ENCODE measurements around the gene SYNRG. TPM values are rescaled to one million over a fixed set of nuclear protein-coding genes. Genes with fewer than 3 reads are reported as not detected.

SYNRG gene, protein sequence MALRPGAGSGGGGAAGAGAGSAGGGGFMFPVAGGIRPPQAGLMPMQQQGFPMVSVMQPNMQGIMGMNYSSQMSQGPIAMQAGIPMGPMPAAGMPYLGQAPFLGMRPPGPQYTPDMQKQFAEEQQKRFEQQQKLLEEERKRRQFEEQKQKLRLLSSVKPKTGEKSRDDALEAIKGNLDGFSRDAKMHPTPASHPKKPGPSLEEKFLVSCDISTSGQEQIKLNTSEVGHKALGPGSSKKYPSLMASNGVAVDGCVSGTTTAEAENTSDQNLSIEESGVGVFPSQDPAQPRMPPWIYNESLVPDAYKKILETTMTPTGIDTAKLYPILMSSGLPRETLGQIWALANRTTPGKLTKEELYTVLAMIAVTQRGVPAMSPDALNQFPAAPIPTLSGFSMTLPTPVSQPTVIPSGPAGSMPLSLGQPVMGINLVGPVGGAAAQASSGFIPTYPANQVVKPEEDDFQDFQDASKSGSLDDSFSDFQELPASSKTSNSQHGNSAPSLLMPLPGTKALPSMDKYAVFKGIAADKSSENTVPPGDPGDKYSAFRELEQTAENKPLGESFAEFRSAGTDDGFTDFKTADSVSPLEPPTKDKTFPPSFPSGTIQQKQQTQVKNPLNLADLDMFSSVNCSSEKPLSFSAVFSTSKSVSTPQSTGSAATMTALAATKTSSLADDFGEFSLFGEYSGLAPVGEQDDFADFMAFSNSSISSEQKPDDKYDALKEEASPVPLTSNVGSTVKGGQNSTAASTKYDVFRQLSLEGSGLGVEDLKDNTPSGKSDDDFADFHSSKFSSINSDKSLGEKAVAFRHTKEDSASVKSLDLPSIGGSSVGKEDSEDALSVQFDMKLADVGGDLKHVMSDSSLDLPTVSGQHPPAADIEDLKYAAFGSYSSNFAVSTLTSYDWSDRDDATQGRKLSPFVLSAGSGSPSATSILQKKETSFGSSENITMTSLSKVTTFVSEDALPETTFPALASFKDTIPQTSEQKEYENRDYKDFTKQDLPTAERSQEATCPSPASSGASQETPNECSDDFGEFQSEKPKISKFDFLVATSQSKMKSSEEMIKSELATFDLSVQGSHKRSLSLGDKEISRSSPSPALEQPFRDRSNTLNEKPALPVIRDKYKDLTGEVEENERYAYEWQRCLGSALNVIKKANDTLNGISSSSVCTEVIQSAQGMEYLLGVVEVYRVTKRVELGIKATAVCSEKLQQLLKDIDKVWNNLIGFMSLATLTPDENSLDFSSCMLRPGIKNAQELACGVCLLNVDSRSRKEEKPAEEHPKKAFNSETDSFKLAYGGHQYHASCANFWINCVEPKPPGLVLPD (N-terminal part only)
- total RNA-seq (2016; rRNA removed; fragmentation: Illumina TruSeq; extraction: Trizol) (8.7 and 15.4 TPM in 2 replicates), polyA plus RNA-seq (2011; rRNA removed) (7.3 and 9.3 TPM in 2 replicates), polyA minus RNA-seq (2011; rRNA and poly(A)+ RNA removed; ENCODE audit: low replicate concordance) (32.6 and 35.9 TPM in 2 replicates), Bru-seq, nascent RNA (percentile 65 among the genes with signal in this experiment), BruChase-seq, experiment 1, labeled RNA remaining after a 6-hour chase (percentile 65 among the genes with signal in this experiment), BruChase-seq, experiment 2, labeled RNA remaining after a 2-hour chase (percentile 67 among the genes with signal in this experiment)
- total RNA-seq (2016; cell fraction: cytosol; rRNA removed; fragmentation: Illumina TruSeq; extraction: Trizol; ENCODE audit: low read depth) = 5.2 and 5.9 TPM in 2 replicates
- 7.4 and 13.5 TPM in 2 replicates for total RNA-seq (2016; cell fraction: insoluble cytoplasmic fraction; rRNA removed; fragmentation: Illumina TruSeq; extraction: Trizol)
- total RNA-seq (2016; cell fraction: membrane; rRNA removed; fragmentation: Illumina TruSeq; extraction: Trizol) = 5.7 and 6.1 TPM in 2 replicates
- total RNA-seq (2016; cell fraction: nucleus; rRNA removed; fragmentation: Illumina TruSeq; extraction: Trizol) = 13.0 and 13.2 TPM in 2 replicates
- polyA plus RNA-seq (2011; cell fraction: cytosol; rRNA removed) = 4.3 and 6.2 TPM in 2 replicates
- polyA plus RNA-seq (2011; cell fraction: nucleus; rRNA removed) = 10.9 and 12.4 TPM in 2 replicates
- 8.9 and 10.7 TPM in 2 replicates for polyA plus RNA-seq (2012)
- polyA plus RNA-seq (2016; cell fraction: cytosol; fragmentation: Illumina TruSeq; extraction: Trizol; ENCODE audit: low read depth) = 0.62 and 0.75 TPM in 2 replicates
- 10.1 and 12.7 TPM in 2 replicates for polyA plus RNA-seq (2016; cell fraction: insoluble cytoplasmic fraction; fragmentation: Illumina TruSeq; extraction: Trizol; ENCODE audit: low read depth)
- 1.2 and 1.5 TPM in 2 replicates for polyA plus RNA-seq (2016; cell fraction: membrane; fragmentation: Illumina TruSeq; extraction: Trizol; ENCODE audit: low read depth)
- 17.1 TPM in 2 replicates for polyA plus RNA-seq (2016; cell fraction: nucleus; fragmentation: Illumina TruSeq; extraction: Trizol; ENCODE audit: insufficient read depth, low read depth)
- polyA minus RNA-seq (2011; cell fraction: cytosol; rRNA and poly(A)+ RNA removed) = 12.0 and 15.9 TPM in 2 replicates
- 30.4 and 35.7 TPM in 2 replicates for polyA minus RNA-seq (2011; cell fraction: nucleus; rRNA and poly(A)+ RNA removed)
- long read RNA-seq, experiment 1, partial matches to known transcripts = 8 of 9 reads
- long read RNA-seq, experiment 1, other reads (novel, unspliced or antisense) = 1 of 9 reads
- long read RNA-seq, experiment 2, partial matches to known transcripts = 3 of 22 reads
- long read RNA-seq, experiment 2, other reads (novel, unspliced or antisense) = 19 of 22 reads

DNA sequence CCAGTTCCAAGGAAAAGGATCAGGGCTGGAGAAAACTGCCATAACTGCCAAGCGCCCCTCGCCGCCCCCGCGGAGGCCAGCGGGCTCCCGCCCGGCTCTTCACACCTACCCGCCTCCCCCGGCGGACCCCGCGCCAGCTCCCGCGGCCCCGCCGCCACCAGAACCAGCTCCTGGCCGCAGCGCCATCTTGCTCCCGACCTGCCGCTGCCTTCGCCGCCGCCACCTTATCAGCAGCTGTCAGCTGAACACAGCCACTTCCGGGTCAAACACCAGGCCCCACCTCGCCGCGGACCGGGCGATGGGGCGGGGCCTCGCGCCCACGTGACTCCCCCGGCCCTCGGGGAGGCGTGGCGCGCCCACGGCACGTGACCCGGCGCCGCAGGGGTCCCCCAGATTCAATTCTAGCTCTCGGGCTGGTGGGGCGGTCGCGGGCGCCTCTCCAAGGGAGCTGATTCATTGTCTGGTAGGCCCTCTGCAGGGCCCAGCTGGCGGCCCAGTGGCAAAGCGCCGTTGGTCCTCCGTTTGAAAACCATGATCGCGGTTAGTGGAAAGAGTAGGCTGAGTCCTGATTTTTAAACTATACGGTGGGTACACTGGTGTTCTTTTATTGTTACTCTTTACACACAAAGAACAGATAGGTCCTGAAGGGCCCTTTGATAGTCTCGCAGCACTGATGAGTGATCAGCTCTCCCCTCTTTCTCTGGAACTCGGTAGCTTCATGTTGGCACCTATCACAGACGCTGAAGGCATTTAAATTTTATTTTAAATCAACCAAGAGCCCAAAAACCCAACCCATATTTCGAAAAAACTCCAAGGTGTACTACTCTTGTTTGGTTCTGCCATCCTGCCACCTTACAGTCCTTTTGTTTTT lies at the start of gene SYNRG:
Gene SYNRG, minus strand, starts transcription at position 249 of the 871 bp plus-strand sequence. Its CDS starts 63 bp downstream, at position 186.
- Histone ChIP-seq H3K4me3 (replicated peaks in 1 of 3; ENCODE audit: insufficient read depth in 1 of 3, low read depth in 2 of 3, low read length in 3 of 3) (peak within 1 kb of the TSS; percentile 89 to 99 (median 92)), H3K4me1 (ENCODE audit: insufficient read depth, low read length) (peaks cover 28% of the 10 kb centered on the region), H3K4me2 (ENCODE audit: low read depth, low read length) (peak within 1 kb of the TSS; percentile 89), H2AFZ (ENCODE audit: low read length) (peak within 1 kb of the TSS; percentile 46), H3K27ac (ENCODE audit: extremely low read length, insufficient read depth, low read length) (peak within 1 kb of the TSS; percentile 92), H3K36me3 (replicated peaks in 1 of 2; ENCODE audit: control insufficient read depth in 1 of 2, insufficient read depth in 2 of 2, low read length in 2 of 2) (peaks cover 1 to 13% of the 10 kb centered on the region in 2 experiments; a peak in 1 of 5 replicates), H3K27me3 (ENCODE audit: control insufficient read depth in 1 of 2, insufficient read depth in 2 of 2, low read length in 2 of 2) (no peaks in the 10 kb centered on the region), H3K9ac (ENCODE audit: insufficient read depth, low read depth, low read length) (peak within 1 kb of the TSS; percentile 89), H3K9me3 (ENCODE audit: low read length) (no peaks in the 10 kb centered on the region), H4K20me1 (ENCODE audit: insufficient read depth, low read length) (no peaks in the 10 kb centered on the region; the same call in 1 of the 2 replicates), H3K79me2 (ENCODE audit: insufficient read depth, low read length) (peaks cover 24% of the 10 kb centered on the region)
- POLR2A ChIA-PET = interaction anchor here (0.6 to 2.1 kb wide), 12 partner anchors 9 to 1249 kb away, joined by 3 to 9 read pairs (median 4); no protein-coding TSS in a partner anchor
- CTCF ChIA-PET (ENCODE audit: low intra/inter-chr PET ratio, low total read pairs) = no interaction called here
- in situ Hi-C loops (cut with HindIII; ENCODE audit: extremely low pct_ligation_motif_present, low pct_unique_long_range_greater_than_20kb) (no loop called here), intact Hi-C loops (cut with micrococcal nuclease; ENCODE audit: unreplicated experiment) (loop anchor here (1.0 kb wide), 1 partner anchor 82 kb away; no protein-coding TSS in a partner anchor)
- peak; percentile 92 for DNase-seq (ENCODE audit: low spot score)
- TSS peak; percentile 95 for BruUV-seq (replicated peaks)
- 3% methylated on average over 16 of the region's 60 CpGs for WGBS (ENCODE audit: low lambda C conversion rate)
- FAIRE-seq = no peak
- ATAC-seq = peak; percentile 96
- TF ChIP-seq ZNF543 (CRISPR knock-in tag; IDR thresholded peaks at IDR 0.05) (no peak), MTF1 (CRISPR knock-in tag; IDR thresholded peaks at IDR 0.05) (no peak), ZBTB3 (CRISPR knock-in tag; IDR thresholded peaks at IDR 0.05; ENCODE audit: borderline replicate concordance, low read depth) (peak; percentile 48; the same call in 1 of the 2 replicates), GPN1 (CRISPR knock-in tag; IDR thresholded peaks at IDR 0.05; ENCODE audit: borderline replicate concordance) (no peak), ZNF841 (CRISPR knock-in tag; IDR thresholded peaks at IDR 0.05; ENCODE audit: borderline replicate concordance) (no peak), ZNF256 (CRISPR knock-in tag; conservative IDR thresholded peaks at IDR 0.05) (peak; percentile 22; the same call in 1 of the 2 replicates)
- TF ChIP-seq, protein P1, sequence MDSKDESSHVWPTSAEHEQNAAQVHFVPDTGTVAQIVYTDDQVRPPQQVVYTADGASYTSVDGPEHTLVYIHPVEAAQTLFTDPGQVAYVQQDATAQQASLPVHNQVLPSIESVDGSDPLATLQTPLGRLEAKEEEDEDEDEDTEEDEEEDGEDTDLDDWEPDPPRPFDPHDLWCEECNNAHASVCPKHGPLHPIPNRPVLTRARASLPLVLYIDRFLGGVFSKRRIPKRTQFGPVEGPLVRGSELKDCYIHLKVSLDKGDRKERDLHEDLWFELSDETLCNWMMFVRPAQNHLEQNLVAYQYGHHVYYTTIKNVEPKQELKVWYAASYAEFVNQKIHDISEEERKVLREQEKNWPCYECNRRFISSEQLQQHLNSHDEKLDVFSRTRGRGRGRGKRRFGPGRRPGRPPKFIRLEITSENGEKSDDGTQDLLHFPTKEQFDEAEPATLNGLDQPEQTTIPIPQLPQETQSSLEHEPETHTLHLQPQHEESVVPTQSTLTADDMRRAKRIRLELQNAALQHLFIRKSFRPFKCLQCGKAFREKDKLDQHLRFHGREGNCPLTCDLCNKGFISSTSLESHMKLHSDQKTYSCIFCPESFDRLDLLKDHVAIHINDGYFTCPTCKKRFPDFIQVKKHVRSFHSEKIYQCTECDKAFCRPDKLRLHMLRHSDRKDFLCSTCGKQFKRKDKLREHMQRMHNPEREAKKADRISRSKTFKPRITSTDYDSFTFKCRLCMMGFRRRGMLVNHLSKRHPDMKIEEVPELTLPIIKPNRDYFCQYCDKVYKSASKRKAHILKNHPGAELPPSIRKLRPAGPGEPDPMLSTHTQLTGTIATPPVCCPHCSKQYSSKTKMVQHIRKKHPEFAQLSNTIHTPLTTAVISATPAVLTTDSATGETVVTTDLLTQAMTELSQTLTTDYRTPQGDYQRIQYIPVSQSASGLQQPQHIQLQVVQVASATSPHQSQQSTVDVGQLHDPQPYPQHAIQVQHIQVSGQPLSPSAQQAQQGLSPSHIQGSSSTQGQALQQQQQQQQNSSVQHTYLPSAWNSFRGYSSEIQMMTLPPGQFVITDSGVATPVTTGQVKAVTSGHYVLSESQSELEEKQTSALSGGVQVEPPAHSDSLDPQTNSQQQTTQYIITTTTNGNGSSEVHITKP (CRISPR knock-in tag; IDR thresholded peaks at IDR 0.05; ENCODE audit: low read depth) = no peak

Measured in HepG2 (cell line).